Neural progenitor cell (in vitro differentiated cells): ENCODE measurements around the gene UBTD1.

Source experiments
- CTCF ChIP-seq: fragments of 200-600 bp; sonication (generic); IDR thresholded peaks from 2 replicates; pipeline ENCODE4 v1.5.1; 2017; ENCODE audit warnings: antibody characterized with exemption, mild to moderate bottlenecking
- EZH2 ChIP-seq: fragments of 200-600 bp; sonication (generic); IDR thresholded peaks from 2 replicates; pipeline ENCODE4 v1.6.1; 2017; ENCODE audit warnings: antibody characterized with exemption, mild to moderate bottlenecking, moderate library complexity

GRCh38 chr10:97534746-97535367 lies 36.1 kb downstream of the UBTD1 start:
- TF ChIP-seq EZH2 (no peak), CTCF (peak; percentile 70)
